ENCODE data around the gene CD44.
"Not testable (repeated sequence)": the region's sequence is repeated elsewhere in the genome, so short reads cannot be mapped to it uniquely, and the experiment has no call there.

Gene CD44

DNA sequence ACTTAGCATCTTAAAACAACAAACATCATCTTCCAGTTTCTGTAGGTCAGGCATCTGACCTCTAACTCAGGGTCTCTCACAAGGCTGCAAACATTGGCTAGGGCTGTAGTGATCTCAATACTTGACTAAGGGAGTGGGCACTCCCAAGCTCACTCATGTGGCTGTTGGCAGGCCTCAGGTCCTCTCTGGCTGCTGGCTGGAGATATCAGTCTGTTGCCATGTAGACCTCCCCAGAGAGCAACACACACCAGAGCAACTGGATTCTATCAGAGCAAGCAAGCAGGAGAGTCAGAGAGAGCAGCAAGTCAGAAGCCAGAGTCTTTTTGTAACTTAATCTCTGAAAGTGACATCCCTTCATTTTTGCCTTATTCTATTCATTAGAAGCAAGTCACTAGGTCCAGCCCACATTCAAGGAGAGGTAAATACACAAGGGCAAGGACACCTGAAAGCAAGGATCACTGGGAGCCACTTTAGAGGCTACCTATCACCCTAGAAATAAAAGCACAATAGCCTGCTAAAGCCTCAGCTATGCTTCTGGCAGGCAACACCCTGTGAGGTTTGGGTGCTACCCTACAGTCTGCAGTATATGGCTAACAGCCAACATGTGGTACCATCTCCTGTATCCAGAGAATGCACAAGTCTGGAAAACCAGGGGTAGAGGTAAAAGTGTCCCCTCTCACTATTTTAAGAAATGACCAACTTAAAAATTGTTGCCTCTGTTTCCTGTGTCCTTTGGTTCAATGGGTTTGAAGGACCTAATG is 33.5 kb upstream of the CD44 start:
- TF ChIP-seq, protein P1, sequence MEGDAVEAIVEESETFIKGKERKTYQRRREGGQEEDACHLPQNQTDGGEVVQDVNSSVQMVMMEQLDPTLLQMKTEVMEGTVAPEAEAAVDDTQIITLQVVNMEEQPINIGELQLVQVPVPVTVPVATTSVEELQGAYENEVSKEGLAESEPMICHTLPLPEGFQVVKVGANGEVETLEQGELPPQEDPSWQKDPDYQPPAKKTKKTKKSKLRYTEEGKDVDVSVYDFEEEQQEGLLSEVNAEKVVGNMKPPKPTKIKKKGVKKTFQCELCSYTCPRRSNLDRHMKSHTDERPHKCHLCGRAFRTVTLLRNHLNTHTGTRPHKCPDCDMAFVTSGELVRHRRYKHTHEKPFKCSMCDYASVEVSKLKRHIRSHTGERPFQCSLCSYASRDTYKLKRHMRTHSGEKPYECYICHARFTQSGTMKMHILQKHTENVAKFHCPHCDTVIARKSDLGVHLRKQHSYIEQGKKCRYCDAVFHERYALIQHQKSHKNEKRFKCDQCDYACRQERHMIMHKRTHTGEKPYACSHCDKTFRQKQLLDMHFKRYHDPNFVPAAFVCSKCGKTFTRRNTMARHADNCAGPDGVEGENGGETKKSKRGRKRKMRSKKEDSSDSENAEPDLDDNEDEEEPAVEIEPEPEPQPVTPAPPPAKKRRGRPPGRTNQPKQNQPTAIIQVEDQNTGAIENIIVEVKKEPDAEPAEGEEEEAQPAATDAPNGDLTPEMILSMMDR (conservative IDR thresholded peaks at IDR 0.05; ENCODE audit: low read length), result no peak
- peak; percentile 57 for DNase-seq (ENCODE audit: low read depth)

GRCh38 chr11:35106595-35106994 is 32.4 kb upstream of the CD44 start:
- TF ChIP-seq, protein P1 (conservative IDR thresholded peaks at IDR 0.05; ENCODE audit: low read length), result no peak
- H3K4me3 ChIP-seq (ENCODE audit: low read length), result no peak overlapping the region
- DNase-seq (ENCODE audit: low read depth), result no peak

More for the DNA sequence above, 33.5 kb upstream of the CD44 start:
- H3K4me3 ChIP-seq (ENCODE audit: low read length), result no peak overlapping the region

DNA sequence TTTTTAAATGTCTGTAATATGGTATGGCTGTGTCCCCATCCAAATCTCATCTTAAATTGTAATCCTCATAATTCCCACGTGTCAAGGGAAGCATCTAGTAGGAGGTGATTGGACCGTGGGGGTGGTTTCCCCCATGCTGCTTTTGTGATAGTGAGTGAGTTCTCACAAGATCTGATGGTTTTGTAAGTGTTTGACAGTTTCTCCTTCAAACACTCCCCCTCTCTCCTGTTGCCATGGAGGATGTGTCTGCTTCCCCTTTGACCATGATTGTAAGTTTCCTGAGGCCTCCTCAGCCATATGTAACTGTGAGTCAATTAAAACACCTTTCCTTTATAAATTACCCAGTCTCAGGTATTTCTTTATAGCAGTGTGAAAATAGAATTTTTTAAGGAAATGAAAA is 31.1 kb upstream of the CD44 start:
- DNase-seq (ENCODE audit: low read depth), result no peak
- TF ChIP-seq, protein P1 (conservative IDR thresholded peaks at IDR 0.05; ENCODE audit: low read length), result no peak

DNA sequence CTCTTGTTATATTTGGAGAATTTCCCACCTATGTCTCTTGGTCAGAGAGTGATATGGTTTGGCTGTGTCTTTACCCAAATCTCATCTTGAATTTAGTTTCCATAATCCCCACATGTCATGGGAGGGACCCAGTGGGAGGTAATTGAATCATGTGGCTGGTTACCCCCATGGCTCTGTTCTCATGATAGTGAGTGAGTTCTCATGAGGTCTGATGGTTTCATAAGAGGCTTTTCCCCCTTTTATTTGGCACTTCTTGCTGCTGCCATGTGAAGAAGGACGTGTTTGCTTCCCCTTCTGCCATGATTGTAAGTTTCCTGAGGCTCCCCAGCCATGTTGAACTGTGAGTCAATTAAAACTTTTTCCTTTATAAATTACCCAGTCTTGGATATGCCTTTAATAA is 30.6 kb upstream of the CD44 start:
- DNase-seq (ENCODE audit: low read depth); H3K4me3 ChIP-seq (ENCODE audit: low read length): not testable (repeated sequence)

More for the DNA sequence above, 31.1 kb upstream of the CD44 start:
- H3K4me3 ChIP-seq (ENCODE audit: low read length), result no peak overlapping the region

- TF ChIP-seq, protein P1 (conservative IDR thresholded peaks at IDR 0.05; ENCODE audit: low read length), result no peak
- DNase-seq (ENCODE audit: low read depth), result no peak
- no peak overlapping the region for H3K4me3 ChIP-seq (ENCODE audit: low read length)
Measured at GRCh38 chr11:35109041-35109440, 29.9 kb upstream of the CD44 start.

- no peak for DNase-seq (ENCODE audit: low read depth)
- TF ChIP-seq, protein P1 (conservative IDR thresholded peaks at IDR 0.05; ENCODE audit: low read length), result no peak
- no peak overlapping the region for H3K4me3 ChIP-seq (ENCODE audit: low read length)
Measured at GRCh38 chr11:35109827-35110226, 29.1 kb upstream of the CD44 start.

DNA sequence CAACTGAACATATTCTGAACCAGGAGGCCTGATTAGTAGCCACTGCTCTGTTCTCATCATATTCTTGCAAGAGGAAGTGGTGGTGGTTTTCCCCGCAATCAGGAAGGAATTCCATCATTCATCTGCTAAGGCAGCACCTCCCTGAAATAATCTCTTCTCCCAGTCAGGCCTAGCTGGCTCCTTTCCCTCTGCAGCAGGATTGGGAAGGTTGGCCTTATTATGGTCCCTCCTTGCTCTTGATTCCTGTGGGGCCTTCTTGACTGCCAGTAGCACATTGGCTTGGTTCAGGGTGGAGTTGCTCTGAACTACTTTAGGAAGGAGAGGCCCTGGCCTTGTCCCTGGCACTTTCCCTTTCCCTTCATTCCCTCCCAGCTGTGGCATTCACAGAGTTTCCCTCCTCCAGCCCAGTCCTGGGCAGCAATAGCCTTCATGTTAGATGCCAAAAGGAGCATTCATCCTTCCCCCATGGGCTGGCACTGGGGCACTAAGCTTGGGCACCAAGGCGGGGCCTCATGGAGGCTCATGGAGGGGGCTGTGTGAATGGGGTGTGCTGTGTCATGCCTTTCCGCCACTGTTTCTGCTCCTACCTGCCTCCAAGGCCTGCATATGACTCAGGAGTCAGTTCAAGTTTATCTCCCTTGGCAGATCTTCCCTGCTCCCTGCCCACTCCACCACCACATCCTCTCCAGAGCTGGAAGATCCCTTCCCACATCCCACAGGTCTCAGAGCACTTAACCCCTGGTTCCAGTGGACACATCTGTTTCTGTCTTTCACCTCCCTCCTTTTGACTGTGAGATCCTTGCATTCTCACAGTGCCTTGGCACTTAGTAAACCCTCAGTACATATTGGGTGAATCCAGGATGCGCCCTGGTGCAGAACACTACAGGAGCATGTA is 27.6 kb upstream of the CD44 start:
- no peak overlapping the region for H3K4me3 ChIP-seq (ENCODE audit: low read length)
- TF ChIP-seq, protein P1 (conservative IDR thresholded peaks at IDR 0.05; ENCODE audit: low read length), result no peak
- DNase-seq (ENCODE audit: low read depth), result peak; percentile 98
